ENCODE measurements around the gene ZC3H12D.
A peak's percentile ranks its signal among the peaks of the same experiment; 100 is the strongest.

The ZC3H12D gene

GRCh38 chr6:149454346-149454848 lies 30.4 kb downstream of the ZC3H12D start:
- DNase-seq (ENCODE audit: low read depth) = peak; percentile 68
- no peak for TF ChIP-seq CTCF (IDR thresholded peaks at IDR 0.05; ENCODE audit: low read depth, low read length, missing control alignments)
- no peak overlapping the region for H3K4me3 ChIP-seq (ENCODE audit: low read depth, low read length)
- in situ Hi-C loops (cut with HindIII; ENCODE audit: low sequenced_read_pairs) = no loop called here

GRCh38 chr6:149453597-149454345 lies 31.0 kb downstream of the ZC3H12D start:
- H3K4me3 ChIP-seq (ENCODE audit: low read depth, low read length) = no peak overlapping the region
- DNase-seq (ENCODE audit: low read depth) = no peak
- no peak for TF ChIP-seq CTCF (IDR thresholded peaks at IDR 0.05; ENCODE audit: low read depth, low read length, missing control alignments)
- in situ Hi-C loops (cut with HindIII; ENCODE audit: low sequenced_read_pairs) = no loop called here

- no peak overlapping the region for H3K4me3 ChIP-seq (ENCODE audit: low read depth, low read length)
- DNase-seq (ENCODE audit: low read depth) = no peak
- no peak for TF ChIP-seq CTCF (IDR thresholded peaks at IDR 0.05; ENCODE audit: low read depth, low read length, missing control alignments)
- in situ Hi-C loops (cut with HindIII; ENCODE audit: low sequenced_read_pairs) = no loop called here
These were observed 32.5 kb downstream of the ZC3H12D start for GRCh38 chr6:149452037-149452939.

GRCh38 chr6:149451376-149452036 lies 33.3 kb downstream of the ZC3H12D start:
- TF ChIP-seq CTCF (IDR thresholded peaks at IDR 0.05; ENCODE audit: low read depth, low read length, missing control alignments) = no peak
- no peak for DNase-seq (ENCODE audit: low read depth)
- in situ Hi-C loops (cut with HindIII; ENCODE audit: low sequenced_read_pairs) = no loop called here
- H3K4me3 ChIP-seq (ENCODE audit: low read depth, low read length) = peak overlapping the region; percentile 23

- in situ Hi-C loops (cut with HindIII; ENCODE audit: low sequenced_read_pairs) = no loop called here
- peak overlapping the region; percentile 23 for H3K4me3 ChIP-seq (ENCODE audit: low read depth, low read length)
These were observed 34.0 kb downstream of the ZC3H12D start for GRCh38 chr6:149450679-149451375.

More at GRCh38 chr6:149450679-149451375, 34.0 kb downstream of the ZC3H12D start:
- no peak for DNase-seq (ENCODE audit: low read depth)
- no peak for TF ChIP-seq CTCF (IDR thresholded peaks at IDR 0.05; ENCODE audit: low read depth, low read length, missing control alignments)

Data from astrocyte of the cerebellum (primary cell).